Activated CD4-positive, alpha-beta T cell treated with anti-CD3 and anti-CD28 coated beads, Interleukin-2, amount 50 U/mL, for 24 hours (primary cell): ENCODE measurements around the gene TENT4A.
"Not testable (repeated sequence)": the region's sequence is repeated elsewhere in the genome, so short reads cannot be mapped to it uniquely, and the experiment has no call there.

Experiments used
- DNase-seq, 2 donors: peaks; one replicate each; pipeline ENCODE4 v3.0.0-alpha.2; 2020; ENCODE audit warnings: low read depth in 1 of 2, low spot score in 1 of 2

The TENT4A gene

GRCh38 chr5:6768590-6769230 is 55.5 kb downstream of the TENT4A start:
- DNase-seq: no peak

GRCh38 chr5:6770826-6771607 is 57.8 kb downstream of the TENT4A start:
- DNase-seq: no peak

- no peak for DNase-seq
Measured at GRCh38 chr5:6772886-6773285, 59.7 kb downstream of the TENT4A start.

- no peak for DNase-seq
Measured at GRCh38 chr5:6773342-6774035, 60.3 kb downstream of the TENT4A start.

DNA sequence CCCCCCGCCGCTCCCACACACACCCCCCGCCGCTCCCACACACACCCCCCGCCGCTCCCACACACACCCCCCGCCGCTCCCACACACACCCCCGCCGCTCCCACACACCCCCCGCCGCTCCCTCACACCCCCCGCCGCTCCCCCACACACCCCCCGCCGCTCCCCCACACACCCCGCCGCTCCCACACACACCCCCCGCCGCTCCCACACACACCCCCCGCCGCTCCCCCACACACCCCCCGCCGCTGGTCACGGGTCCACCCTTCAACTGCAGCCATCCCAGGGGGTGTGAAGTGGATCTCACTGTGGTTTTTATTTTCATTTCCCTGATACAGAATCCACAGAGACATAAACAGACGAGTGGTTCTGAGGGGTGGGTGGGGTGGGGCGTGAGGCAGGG is 61.0 kb downstream of the TENT4A start:
- DNase-seq: not testable (repeated sequence)

DNA sequence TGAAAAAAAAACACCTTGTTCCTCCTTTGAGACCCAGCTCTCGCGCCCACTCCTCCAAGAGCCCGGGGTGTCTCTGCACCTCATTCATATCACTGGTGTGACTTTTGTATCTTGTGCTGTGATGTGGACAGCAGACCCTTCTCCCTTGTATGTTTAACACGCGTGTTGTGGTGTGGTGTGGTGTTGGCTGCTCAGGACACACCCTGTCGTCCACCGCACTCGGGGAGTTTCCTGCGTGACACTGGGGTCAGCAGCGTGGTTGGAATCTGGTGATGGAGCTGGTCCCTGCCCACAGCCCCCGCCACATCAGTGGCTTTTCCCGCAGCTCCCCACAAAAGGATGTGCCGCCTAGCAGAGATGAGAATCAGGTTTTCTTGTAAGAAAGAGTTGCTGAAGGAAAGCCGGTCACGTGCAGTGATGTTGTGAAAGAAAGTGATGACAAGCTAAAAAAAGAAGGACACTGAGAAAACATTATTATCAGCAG is 61.5 kb downstream of the TENT4A start:
- no peak for DNase-seq

GRCh38 chr5:6775571-6775970 is 62.3 kb downstream of the TENT4A start:
- no peak for DNase-seq

DNA sequence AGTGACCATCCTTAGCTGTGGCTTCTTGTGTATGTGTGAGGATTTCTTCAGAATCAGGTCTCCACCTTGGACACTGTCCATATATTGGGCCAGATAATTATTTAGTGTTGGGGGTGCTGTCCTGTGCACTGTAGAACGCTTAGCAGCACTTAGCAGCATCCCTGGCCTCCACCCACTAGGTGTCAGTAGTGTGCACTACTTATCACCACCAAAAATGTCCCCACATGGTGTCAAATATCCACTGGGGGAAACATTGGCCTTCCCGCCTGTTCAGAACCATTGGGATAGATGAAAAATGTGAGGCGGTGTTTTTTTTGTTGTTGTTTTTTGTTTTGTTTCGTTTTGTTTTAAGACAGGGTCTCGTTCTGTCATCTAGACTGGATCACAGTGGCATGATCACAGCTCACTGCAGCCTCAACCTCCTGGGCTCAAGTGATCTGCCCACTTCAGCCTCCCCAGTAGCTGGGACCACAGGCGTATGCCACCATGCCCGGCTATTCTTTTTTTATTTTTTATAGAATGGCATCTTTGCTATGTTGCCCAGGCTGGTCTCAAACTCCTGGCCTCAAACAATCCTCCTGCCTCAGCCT is 67.7 kb downstream of the TENT4A start:
- DNase-seq: no peak

GRCh38 chr5:6781716-6782115 is 68.5 kb downstream of the TENT4A start:
- DNase-seq: no peak

DNA sequence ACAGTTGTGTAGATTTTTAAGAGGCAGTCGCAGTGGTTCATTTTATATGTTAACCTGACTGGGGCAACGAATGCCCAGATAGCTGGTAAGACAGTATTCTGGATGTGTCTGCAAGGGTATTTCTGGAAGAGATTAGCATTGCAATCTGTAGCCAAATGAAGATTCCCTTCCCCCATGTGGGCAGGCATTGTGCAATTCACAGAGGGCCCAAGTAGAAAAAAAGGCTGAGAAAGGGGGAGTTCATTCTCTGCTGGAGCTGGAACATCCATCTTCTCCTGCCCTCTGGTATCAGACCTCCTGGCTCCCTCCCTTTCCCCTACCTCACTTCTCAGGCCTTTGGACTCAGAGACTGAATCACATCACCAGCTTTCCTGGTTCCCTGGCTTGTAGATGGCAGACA is 70.6 kb downstream of the TENT4A start:
- no peak for DNase-seq

DNA sequence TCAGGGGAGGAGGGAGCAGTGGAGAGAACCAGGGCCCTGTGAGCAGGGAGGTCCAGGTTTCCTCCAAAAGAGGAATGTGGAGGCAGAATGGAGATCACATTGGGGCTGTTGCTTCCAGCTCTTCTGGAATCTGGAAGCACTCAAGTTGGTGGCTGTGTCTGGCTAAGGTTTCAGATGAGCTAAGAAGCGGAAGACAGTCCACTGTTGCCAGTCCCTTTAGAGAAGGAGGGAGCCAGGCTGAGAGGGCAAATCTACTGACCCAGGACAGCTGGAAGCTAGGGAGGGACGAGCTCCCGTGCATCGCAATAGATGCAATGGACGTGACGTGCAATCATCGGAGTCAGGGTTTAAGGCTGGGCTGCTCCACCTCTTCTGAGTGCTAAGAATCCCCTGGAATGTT is 71.2 kb downstream of the TENT4A start:
- DNase-seq: no peak

DNA sequence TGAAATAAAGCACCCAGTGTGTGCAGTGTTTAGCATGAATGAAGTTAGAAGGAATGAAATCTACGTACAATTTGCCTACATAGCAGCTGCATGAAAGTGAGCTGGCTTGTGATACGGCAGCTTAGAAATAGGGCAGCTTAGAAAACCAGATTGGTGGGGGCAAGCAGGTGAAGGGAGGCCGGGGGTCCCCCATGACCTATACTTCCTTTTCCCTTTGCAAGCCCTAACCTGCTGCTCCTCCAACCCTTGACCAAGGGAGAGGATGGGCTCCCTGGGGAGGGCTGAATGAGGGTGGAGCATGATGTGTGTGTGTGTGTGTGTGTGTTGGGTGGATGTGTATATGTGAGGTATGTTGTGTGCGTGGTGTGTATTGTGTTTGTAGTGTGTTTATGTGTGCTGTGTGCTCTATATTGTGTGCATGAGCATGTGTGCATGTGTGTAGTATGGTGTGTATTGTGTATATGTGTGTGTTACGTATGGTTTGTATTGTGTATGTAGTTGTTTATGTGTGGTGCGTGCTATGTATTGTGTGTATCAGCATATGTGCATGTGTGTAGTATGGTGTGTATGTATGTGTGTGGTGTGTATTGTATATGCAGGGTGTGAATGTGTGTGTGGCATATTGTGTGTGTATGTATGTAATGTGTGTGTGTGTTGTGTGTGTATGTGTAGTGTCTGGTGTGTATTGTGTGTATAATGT is 72.1 kb downstream of the TENT4A start:
- no peak for DNase-seq

DNA sequence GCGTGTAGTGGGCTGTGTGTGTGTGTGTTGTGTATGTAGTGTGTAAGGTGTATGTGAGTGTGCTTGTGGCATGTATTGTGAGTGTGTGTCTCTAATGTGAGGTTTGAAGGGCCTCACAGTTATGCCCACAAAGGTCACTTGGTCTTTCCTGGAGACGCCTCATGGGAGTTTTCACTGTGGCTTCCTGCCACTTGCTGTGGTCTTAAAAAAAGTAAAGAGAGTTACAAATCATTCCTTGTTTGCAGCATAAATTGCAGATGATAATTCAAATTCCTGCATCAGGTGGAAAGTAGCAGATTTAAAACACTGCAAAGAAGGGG is 72.6 kb downstream of the TENT4A start:
- DNase-seq: no peak

- no peak for DNase-seq
Measured at GRCh38 chr5:6786786-6787495, 73.7 kb downstream of the TENT4A start.

DNA sequence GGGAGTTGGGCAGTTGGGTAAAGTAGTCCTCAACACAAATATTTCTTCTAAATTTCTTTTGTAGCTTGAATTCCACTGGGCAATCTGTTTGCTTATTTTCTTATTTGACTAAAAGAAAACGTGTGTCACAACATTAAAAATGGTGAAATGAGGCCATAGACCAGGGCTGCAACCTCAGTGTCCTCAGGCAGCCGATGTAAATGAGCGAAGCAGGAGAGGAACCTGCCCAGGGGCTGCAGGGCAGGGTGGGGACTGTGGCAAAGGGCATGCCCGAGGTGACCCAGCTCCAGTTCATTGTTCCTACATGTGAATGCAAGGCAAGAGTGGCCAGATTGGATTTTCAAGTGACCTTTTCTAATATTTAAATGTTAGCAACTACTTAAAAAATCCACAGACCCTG is 74.7 kb downstream of the TENT4A start:
- no peak for DNase-seq

DNA sequence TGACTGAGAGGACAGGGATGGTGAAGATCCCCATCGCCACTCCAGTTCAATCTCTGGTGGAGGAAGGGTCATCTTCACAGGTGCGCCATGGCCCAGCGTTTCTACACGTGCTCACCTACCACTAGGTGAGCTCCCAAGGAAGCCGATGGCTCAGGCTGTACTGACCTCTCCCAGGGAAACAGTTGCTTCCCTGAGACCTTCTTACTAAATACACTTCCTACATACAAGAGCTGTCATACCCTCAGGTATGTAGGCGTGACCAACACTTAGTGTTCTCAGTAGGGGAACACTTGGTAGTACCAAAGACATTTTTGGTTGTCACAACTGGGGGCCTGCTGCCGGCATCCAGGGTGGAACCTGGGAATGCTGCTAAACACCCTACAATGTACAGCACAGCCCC is 75.2 kb downstream of the TENT4A start:
- no peak for DNase-seq

- DNase-seq: no peak
Measured at GRCh38 chr5:6788956-6789649, 75.9 kb downstream of the TENT4A start.

GRCh38 chr5:6790346-6790865 is 77.2 kb downstream of the TENT4A start:
- no peak for DNase-seq

DNA sequence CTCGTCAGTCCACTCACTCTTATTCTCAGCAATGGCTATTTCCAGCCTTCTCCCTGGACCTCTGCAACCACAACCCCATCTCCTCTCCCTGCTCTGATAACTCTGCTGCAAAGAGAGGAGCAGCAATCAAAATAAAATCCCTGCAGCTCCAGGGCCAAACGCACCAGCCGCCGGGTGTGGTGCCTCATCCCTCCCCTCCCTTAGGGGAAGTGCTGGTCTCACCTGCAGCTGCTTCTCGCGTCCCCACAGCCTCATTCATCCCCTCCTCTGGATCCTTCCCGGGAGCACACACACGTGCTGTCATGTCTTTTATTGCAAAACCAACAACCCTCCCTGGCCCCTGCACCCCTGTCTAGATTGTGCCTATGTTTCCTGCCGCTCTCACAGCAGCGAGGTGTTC is 77.8 kb downstream of the TENT4A start:
- DNase-seq: no peak

GRCh38 chr5:6792376-6792775 is 79.1 kb downstream of the TENT4A start:
- DNase-seq: no peak
